Measurements from ENCODE around the gene NBPF6.
A peak's percentile ranks its signal among the peaks of the same experiment; 100 is the strongest.
"Not testable (repeated sequence)": the region's sequence is repeated elsewhere in the genome, so short reads cannot be mapped to it uniquely, and the experiment has no call there.

The NBPF6 gene

GRCh38 chr1:108495008-108495407 lies 44.9 kb downstream of the NBPF6 start:
- DNase-seq; intact Hi-C loops (cut with DNase I): not testable (repeated sequence)

- DNase-seq; intact Hi-C loops (cut with DNase I): not testable (repeated sequence)
These were observed 46.7 kb downstream of the NBPF6 start for GRCh38 chr1:108496856-108497255.

GRCh38 chr1:108502138-108502537 lies 52.0 kb downstream of the NBPF6 start:
- intact Hi-C loops (cut with DNase I), result no loop called here

GRCh38 chr1:108502624-108503023 lies 52.5 kb downstream of the NBPF6 start:
- intact Hi-C loops (cut with DNase I), result no loop called here
- no peak for DNase-seq

More at GRCh38 chr1:108502138-108502537, 52.0 kb downstream of the NBPF6 start:
- no peak for DNase-seq

GRCh38 chr1:108503062-108503733 lies 53.1 kb downstream of the NBPF6 start:
- DNase-seq, result no peak

GRCh38 chr1:108504447-108504846 lies 54.3 kb downstream of the NBPF6 start:
- no peak for DNase-seq
- intact Hi-C loops (cut with DNase I), result no loop called here

More at GRCh38 chr1:108503062-108503733, 53.1 kb downstream of the NBPF6 start:
- intact Hi-C loops (cut with DNase I), result no loop called here

GRCh38 chr1:108505763-108506070 lies 55.6 kb downstream of the NBPF6 start:
- intact Hi-C loops (cut with DNase I), result no loop called here
- DNase-seq, result no peak

GRCh38 chr1:108511764-108512163 lies 61.6 kb downstream of the NBPF6 start:
- DNase-seq, result no peak
- intact Hi-C loops (cut with DNase I), result loop anchor here (5.0 kb wide), 1 partner anchor 131 kb away; no protein-coding TSS in a partner anchor

GRCh38 chr1:108512239-108513043 lies 62.3 kb downstream of the NBPF6 start:
- intact Hi-C loops (cut with DNase I), result loop anchor here (5.0 kb wide), 1 partner anchor 130 kb away; no protein-coding TSS in a partner anchor
- peak in 3 of 42 donors; percentile 14 to 41 (median 21) for DNase-seq

- intact Hi-C loops (cut with DNase I), result loop anchor here (5.0 kb wide), 1 partner anchor 129 kb away; no protein-coding TSS in a partner anchor
- no peak for DNase-seq
These were observed 62.9 kb downstream of the NBPF6 start for GRCh38 chr1:108513044-108513415.

GRCh38 chr1:108513914-108514313 lies 63.8 kb downstream of the NBPF6 start:
- DNase-seq, result not testable (repeated sequence)
- intact Hi-C loops (cut with DNase I), result loop anchor here (5.0 kb wide), 1 partner anchor 128 kb away; no protein-coding TSS in a partner anchor

GRCh38 chr1:108517301-108517897 lies 67.3 kb downstream of the NBPF6 start:
- intact Hi-C loops (cut with DNase I); DNase-seq: not testable (repeated sequence)
